Astrocyte (in vitro differentiated cells and primary cell): Measurements from ENCODE around the gene ARRB1. TPM values are rescaled to one million over a fixed set of nuclear protein-coding genes. Genes with fewer than 3 reads are reported as not detected.

Experiments used
- DNase-seq: peaks from one replicate; pipeline ENCODE4 v3.0.0-alpha.2; 2010; ENCODE audit warnings: low read depth
- FAIRE-seq: peaks from 2 replicates; lab custom pipeline; 2011; peaks lifted over from hg19 to GRCh38; lab: Jason Lieb, UNC
- H2AFZ ChIP-seq: 2 replicates; pipeline ENCODE4 v1.6.0; 2012; ENCODE audit warnings: low read depth, low read length, inconsistent platforms
- H3K27ac ChIP-seq: 2 replicates; pipeline ENCODE4 v1.5.1; 2011; ENCODE audit warnings: low read depth, low read length, inconsistent platforms
- H3K27me3 ChIP-seq: 2 replicates; pipeline ENCODE4 v1.6.0; 2011; ENCODE audit warnings: low read length, inconsistent platforms; ENCODE audit not compliant: insufficient read depth
- H3K36me3 ChIP-seq: 2 replicates; pipeline ENCODE4 v1.5.1; 2011; ENCODE audit warnings: low read length, inconsistent platforms; ENCODE audit not compliant: insufficient read depth
- H3K4me1 ChIP-seq: 2 replicates; pipeline ENCODE4 v1.5.1; 2011; ENCODE audit warnings: low read length, inconsistent platforms; ENCODE audit not compliant: insufficient read depth
- H3K4me2 ChIP-seq: 2 replicates; pipeline ENCODE4 v1.6.0; 2012; ENCODE audit warnings: low read length, inconsistent platforms
- H3K4me3 ChIP-seq: 2 replicates; pipeline ENCODE4 v1.5.1; 2011; ENCODE audit warnings: low read depth, mild to moderate bottlenecking, low read length, inconsistent platforms; ENCODE audit not compliant: insufficient read depth
- H3K79me2 ChIP-seq: 2 replicates; pipeline ENCODE4 v1.6.0; 2012; ENCODE audit warnings: mild to moderate bottlenecking, low read length, inconsistent platforms; ENCODE audit not compliant: insufficient read depth
- H3K9ac ChIP-seq: 2 replicates; pipeline ENCODE4 v1.6.0; 2012; ENCODE audit warnings: mild to moderate bottlenecking, low read length, inconsistent platforms
- H3K9me3 ChIP-seq: 2 replicates; pipeline ENCODE4 v1.5.1; 2012; ENCODE audit warnings: low read depth, mild to moderate bottlenecking, low read length, inconsistent platforms; ENCODE audit not compliant: insufficient read depth
- H4K20me1 ChIP-seq: 2 replicates; pipeline ENCODE4 v1.6.0; 2012; ENCODE audit warnings: low read length, inconsistent platforms; ENCODE audit not compliant: insufficient read depth
- H3K27ac Mint-ChIP-seq: one replicate; pipeline ENCODE4 v1.8.0; 2021; ENCODE audit warnings: mild to moderate bottlenecking, mixed read lengths; ENCODE audit not compliant: unreplicated experiment
- H3K27me3 Mint-ChIP-seq: one replicate; pipeline ENCODE4 v1.8.0; 2021; ENCODE audit warnings: low read depth, mixed read lengths; ENCODE audit not compliant: unreplicated experiment
- H3K36me3 Mint-ChIP-seq: one replicate; pipeline ENCODE4 v1.8.0; 2021; ENCODE audit warnings: low read depth, mixed read lengths; ENCODE audit not compliant: unreplicated experiment
- H3K4me1 Mint-ChIP-seq: one replicate; pipeline ENCODE4 v1.8.0; 2021; ENCODE audit warnings: low read depth, mixed read lengths; ENCODE audit not compliant: unreplicated experiment
- H3K4me3 Mint-ChIP-seq: one replicate; pipeline ENCODE4 v1.8.0; 2021; ENCODE audit warnings: mild to moderate bottlenecking, moderate library complexity, mixed read lengths; ENCODE audit not compliant: unreplicated experiment
- H3K9me3 Mint-ChIP-seq: one replicate; pipeline ENCODE4 v1.8.0; 2021; ENCODE audit warnings: mild to moderate bottlenecking, mixed read lengths; ENCODE audit not compliant: unreplicated experiment
- CTCF ChIP-seq: IDR thresholded peaks from 2 replicates; pipeline ENCODE4 v1.5.1; 2011; ENCODE audit warnings: low read depth, mild to moderate bottlenecking, inconsistent platforms, low read length, moderate library complexity; ENCODE audit not compliant: insufficient read depth
- EZH2 ChIP-seq: IDR thresholded peaks from 2 replicates; pipeline ENCODE4 v1.6.1; 2012; ENCODE audit warnings: mild to moderate bottlenecking, low read length, inconsistent platforms; ENCODE audit not compliant: insufficient read depth
- total RNA-seq: library from RNA; stranded (reverse); gene quantifications from 2 replicates; pipeline ENCODE4 v1.2.1, GENCODE V29; 2021

ARRB1 gene
- total RNA-seq, 1 donor from 2014 or later: 28.5 TPM

- no peaks in the 10 kb centered on the region for H3K36me3 ChIP-seq
- H3K9me3 ChIP-seq: no peaks in the 10 kb centered on the region
- Mint-ChIP-seq H3K27ac (no peak overlapping the region), H3K4me3 (no peak overlapping the region), H3K27me3 (peaks cover 13% of the 10 kb centered on the region), H3K36me3 (no peaks in the 10 kb centered on the region), H3K4me1 (peaks cover 5% of the 10 kb centered on the region), H3K9me3 (no peaks in the 10 kb centered on the region)
- no peak for DNase-seq
- H2AFZ ChIP-seq: no peak overlapping the region
- H3K4me2 ChIP-seq: no peak overlapping the region
- H3K27me3 ChIP-seq: peaks cover 8% of the 10 kb centered on the region
- H3K9ac ChIP-seq: no peak overlapping the region
- no peaks in the 10 kb centered on the region for H4K20me1 ChIP-seq
- FAIRE-seq: no peak
- no peak overlapping the region for H3K27ac ChIP-seq
- no peak for TF ChIP-seq CTCF
- no peak for TF ChIP-seq EZH2
- H3K4me3 ChIP-seq: no peak overlapping the region
- no peaks in the 10 kb centered on the region for H3K79me2 ChIP-seq
- no peaks in the 10 kb centered on the region for H3K4me1 ChIP-seq
These were observed 24.7 kb upstream of the ARRB1 start for GRCh38 chr11:75376175-75376574.

- Mint-ChIP-seq H3K36me3 (no peaks in the 10 kb centered on the region), H3K4me1 (peaks cover 3% of the 10 kb centered on the region), H3K27me3 (peaks cover 13% of the 10 kb centered on the region), H3K27ac (no peak overlapping the region), H3K9me3 (no peaks in the 10 kb centered on the region), H3K4me3 (no peak overlapping the region)
- H3K79me2 ChIP-seq: no peaks in the 10 kb centered on the region
- TF ChIP-seq CTCF (no peak), EZH2 (no peak)
- no peaks in the 10 kb centered on the region for H4K20me1 ChIP-seq
- no peak overlapping the region for H3K9ac ChIP-seq
- H3K27ac ChIP-seq: no peak overlapping the region
- H2AFZ ChIP-seq: no peak overlapping the region
- no peak overlapping the region for H3K4me2 ChIP-seq
- peaks cover 10% of the 10 kb centered on the region for H3K27me3 ChIP-seq
- no peaks in the 10 kb centered on the region for H3K36me3 ChIP-seq
- no peaks in the 10 kb centered on the region for H3K4me1 ChIP-seq
- FAIRE-seq (no peak), DNase-seq (no peak)
- no peaks in the 10 kb centered on the region for H3K9me3 ChIP-seq
- H3K4me3 ChIP-seq: no peak overlapping the region
These were observed 24.2 kb upstream of the ARRB1 start for GRCh38 chr11:75375626-75376025.

GRCh38 chr11:75374646-75375045, 23.2 kb upstream of the ARRB1 start:
- Histone ChIP-seq H3K9me3 (peaks cover 3% of the 10 kb centered on the region), H3K9ac (no peak overlapping the region), H3K4me3 (no peak overlapping the region), H3K27ac (no peak overlapping the region), H2AFZ (no peak overlapping the region), H3K4me2 (no peak overlapping the region), H3K79me2 (no peaks in the 10 kb centered on the region), H3K36me3 (no peaks in the 10 kb centered on the region), H3K4me1 (no peaks in the 10 kb centered on the region), H4K20me1 (no peaks in the 10 kb centered on the region), H3K27me3 (peaks cover 10% of the 10 kb centered on the region)
- Mint-ChIP-seq H3K27ac (no peak overlapping the region), H3K36me3 (no peaks in the 10 kb centered on the region), H3K4me1 (no peaks in the 10 kb centered on the region), H3K4me3 (no peak overlapping the region), H3K9me3 (peaks cover 2% of the 10 kb centered on the region), H3K27me3 (peaks cover 13% of the 10 kb centered on the region)
- FAIRE-seq (no peak), DNase-seq (no peak)
- no peak for TF ChIP-seq EZH2
